HCT116 (cell line): Measurements from ENCODE around the gene PAGR1. TPM values are rescaled to one million over a fixed set of nuclear protein-coding genes. Genes with fewer than 3 reads are reported as not detected.

Experiments used
- ATAC-seq: fragments of 200-7000 bp; cut with Tn5 transposase; 2 replicates; pipeline ENCODE4 v1.9.1; 2020; ENCODE audit warnings: mild to moderate bottlenecking, moderate library complexity
- BruUV-seq: library from RNA; stranded (reverse); fragments of 400-500 nt; replicated peaks from 2 replicates; lab custom pipeline; 2021; lab: Mats Ljungman, UMichigan
- CTCF ChIA-PET: fragments of 300-600 bp; sonication (Branson Sonifier 250); formaldehyde crosslinking; loops from one replicate; lab custom pipeline; 2021; ENCODE audit warnings: antibody characterized with exemption; lab: Charles Lee
- POLR2A ChIA-PET: fragments of 300-600, 350-600 bp; sonication (Branson Sonifier 250); formaldehyde crosslinking; loops from one replicate; lab custom pipeline; 2021; ENCODE audit warnings: antibody characterized with exemption; lab: Charles Lee
- RAD21 ChIA-PET, 2 experiments: fragments of 300-600 bp; sonication (Branson Sonifier 250); formaldehyde crosslinking; loops; one replicate each; lab custom pipeline; 2023; ENCODE audit warnings: low total read pairs in 2 of 2; ENCODE audit not compliant: uncharacterized antibody in 2 of 2, unreplicated experiment in 2 of 2, low non-redundant PET in 1 of 2; lab: Charles Lee
- DNase-seq: peaks from one replicate; pipeline ENCODE4 v3.0.0-alpha.2; 2010; ENCODE audit warnings: low read depth, low spot score
- H2AFZ ChIP-seq: fragments of 200-600 bp; shearing (Covaris generic), sonication (generic); 2 replicates; pipeline ENCODE4 v1.6.1; 2017; ENCODE audit warnings: low read depth, mixed run types, mixed read lengths, antibody characterized with exemption, low read length; ENCODE audit not compliant: poor library complexity, severe bottlenecking
- H3K27ac ChIP-seq: 2 replicates; pipeline ENCODE4 v1.5.1; 2012; ENCODE audit warnings: low read depth, low read length
- H3K27me3 ChIP-seq: fragments of 200-600 bp; sonication (generic); 2 replicates; pipeline ENCODE4 v1.6.1; 2016; ENCODE audit warnings: mixed run types, low read length, mixed read lengths; ENCODE audit not compliant: insufficient read depth
- H3K36me3 ChIP-seq, 2 experiments: fragments of 200-500 bp in 1 of 2; fragments of 200-600 bp in 1 of 2; sonication (Bioruptor generic) in 1 of 2; sonication (generic) in 1 of 2; 2 replicates each; pipeline versions ENCODE4 v1.5.1 to v1.6.1; 2014 to 2016; ENCODE audit warnings: low read length in 2 of 2, inconsistent platforms in 1 of 2, mixed read lengths in 1 of 2, mixed run types in 1 of 2; ENCODE audit not compliant: insufficient read depth in 2 of 2, control insufficient read depth in 1 of 2
- H3K4me1 ChIP-seq, 2 experiments: fragments of 200-600 bp in 1 of 2; sonication (generic) in 1 of 2; 2 replicates each; pipeline versions ENCODE4 v1.5.1 to v1.6.1; 2012 to 2017; ENCODE audit warnings: low read length in 2 of 2, inconsistent platforms in 1 of 2, mild to moderate bottlenecking in 1 of 2, mixed read lengths in 1 of 2, mixed run types in 1 of 2, moderate library complexity in 1 of 2; ENCODE audit not compliant: insufficient read depth in 2 of 2, control insufficient read depth in 1 of 2
- H3K4me2 ChIP-seq: fragments of 200-600 bp; sonication (generic); 2 replicates; pipeline ENCODE4 v1.6.1; 2017; ENCODE audit warnings: mixed run types, low read length, mixed read lengths
- H3K4me3 ChIP-seq, 2 experiments: fragments of 200-600 bp in 1 of 2; sonication (generic) in 1 of 2; replicated peaks in 1 of 2; 2 replicates each; pipeline ENCODE4 v1.5.1; 2011 to 2016; ENCODE audit warnings: low read length in 2 of 2, control low read depth in 1 of 2, low read depth in 1 of 2, mild to moderate bottlenecking in 1 of 2, mixed read lengths in 1 of 2, mixed run types in 1 of 2
- H3K79me2 ChIP-seq: fragments of 200-600 bp; sonication (generic); 2 replicates; pipeline ENCODE4 v1.6.1; 2017; ENCODE audit warnings: mild to moderate bottlenecking, mixed run types, low read length, moderate library complexity, mixed read lengths; ENCODE audit not compliant: insufficient read depth
- H3K9ac ChIP-seq: fragments of 200-600 bp; sonication (generic); 2 replicates; pipeline ENCODE4 v1.6.1; 2016; ENCODE audit warnings: low read length, mixed read lengths
- H3K9me2 ChIP-seq: fragments of 200-600 bp; sonication (generic), shearing (Covaris generic); 2 replicates; pipeline ENCODE4 v1.6.1; 2017; ENCODE audit warnings: mixed run types, mild to moderate bottlenecking, moderate library complexity; ENCODE audit not compliant: insufficient read depth
- H3K9me3 ChIP-seq, 2 experiments: fragments of 200-500 bp in 1 of 2; fragments of 200-600 bp in 1 of 2; sonication (Bioruptor generic) in 1 of 2; sonication (generic) in 1 of 2; 2 replicates each; pipeline ENCODE4 v1.6.1; 2014 to 2017; ENCODE audit warnings: low read length in 2 of 2, mixed read lengths in 2 of 2, inconsistent platforms in 1 of 2, low read depth in 1 of 2, mild to moderate bottlenecking in 1 of 2, mixed run types in 1 of 2, moderate library complexity in 1 of 2; ENCODE audit not compliant: control insufficient read depth in 1 of 2, insufficient read depth in 1 of 2
- H4K20me1 ChIP-seq: fragments of 200-600 bp; sonication (generic), shearing (Covaris generic); 2 replicates; pipeline ENCODE4 v1.6.1; 2017; ENCODE audit warnings: mixed run types, mild to moderate bottlenecking, moderate library complexity; ENCODE audit not compliant: insufficient read depth
- EGR1 ChIP-seq: IDR thresholded peaks from 2 replicates; pipeline ENCODE4 v1.6.1; 2012; ENCODE audit warnings: low read depth
- ELF1 ChIP-seq: IDR thresholded peaks from 2 replicates; pipeline ENCODE4 v1.6.1; 2012; ENCODE audit warnings: low read depth, borderline replicate concordance
- EZH2 ChIP-seq: fragments of 200-600 bp; sonication (generic); IDR thresholded peaks from 2 replicates; pipeline ENCODE4 v1.6.1; 2017; ENCODE audit warnings: antibody characterized with exemption, mixed run types
- EZH2phosphoT487 ChIP-seq: fragments of 200-600 bp; IDR thresholded peaks from 2 replicates; pipeline ENCODE4 v1.6.1; 2018; ENCODE audit warnings: antibody characterized with exemption, borderline replicate concordance
- FOSL1 ChIP-seq: IDR thresholded peaks from 2 replicates; pipeline ENCODE4 v1.6.1; 2012; ENCODE audit warnings: low read depth
- POLR2A ChIP-seq: IDR thresholded peaks from 2 replicates; pipeline ENCODE4 v1.7.0; 2011; ENCODE audit warnings: borderline replicate concordance; ENCODE audit not compliant: insufficient read depth, insufficient read length; ENCODE audit errors: extremely low read depth
- POLR2AphosphoS5 ChIP-seq: IDR thresholded peaks from 2 replicates; pipeline ENCODE4 v1.6.1; 2011; ENCODE audit warnings: mild to moderate bottlenecking, low read depth, low read length, moderate library complexity
- SRF ChIP-seq: IDR thresholded peaks from 2 replicates; pipeline ENCODE4 v1.6.1; 2012; ENCODE audit warnings: low read depth
- TCF7L2 ChIP-seq: IDR thresholded peaks from 2 replicates; pipeline ENCODE4 v1.7.0; 2011; ENCODE audit warnings: borderline replicate concordance, inconsistent platforms; ENCODE audit not compliant: insufficient read depth, insufficient read length; ENCODE audit errors: extremely low read depth
- YY1 ChIP-seq: IDR thresholded peaks from 2 replicates; pipeline ENCODE4 v1.6.1; 2011; ENCODE audit warnings: low read length, low read depth, moderate library complexity, mild to moderate bottlenecking; ENCODE audit not compliant: insufficient replicate concordance; ENCODE audit errors: extremely low read depth
- ZFX ChIP-seq: fragments of 450-650 bp; IDR thresholded peaks from 2 replicates; pipeline ENCODE4 v1.6.1; 2017
- intact Hi-C: fragments of 100-400 bp; cut with micrococcal nuclease; formaldehyde crosslinking; loops from 2 replicates; pipeline ENCODE4 v1.10.0; 2022
- total RNA-seq: library from RNA; stranded (reverse); gene quantifications from one replicate; pipeline ENCODE4 v1.2.1, GENCODE V29; 2021; ENCODE audit not compliant: unreplicated experiment
- TF ChIP-seq, protein P1 (sequence below): IDR thresholded peaks from 2 replicates; pipeline ENCODE4 v1.6.1; 2012; ENCODE audit warnings: low read depth
- TF ChIP-seq, protein P2 (sequence below), 3 experiments: fragments of 200-600 bp in 1 of 3; sonication (generic) in 1 of 3; IDR thresholded peaks in 2 of 3; conservative IDR thresholded peaks in 1 of 3; 2 replicates each; pipeline ENCODE4 v1.5.1; 2012 to 2017; ENCODE audit warnings: low read depth in 2 of 3, low read length in 2 of 3, antibody characterized with exemption in 1 of 3, borderline replicate concordance in 1 of 3, control low read depth in 1 of 3, mild to moderate bottlenecking in 1 of 3, mixed read lengths in 1 of 3, mixed run types in 1 of 3, moderate library complexity in 1 of 3; ENCODE audit not compliant: insufficient read depth in 1 of 3
- TF ChIP-seq, protein P3 (sequence below): IDR thresholded peaks from 2 replicates; pipeline ENCODE4 v1.6.1; 2012

PAGR1 gene
- total RNA-seq, 1 experiment from 2014 or later, result 28.9 TPM

DNA sequence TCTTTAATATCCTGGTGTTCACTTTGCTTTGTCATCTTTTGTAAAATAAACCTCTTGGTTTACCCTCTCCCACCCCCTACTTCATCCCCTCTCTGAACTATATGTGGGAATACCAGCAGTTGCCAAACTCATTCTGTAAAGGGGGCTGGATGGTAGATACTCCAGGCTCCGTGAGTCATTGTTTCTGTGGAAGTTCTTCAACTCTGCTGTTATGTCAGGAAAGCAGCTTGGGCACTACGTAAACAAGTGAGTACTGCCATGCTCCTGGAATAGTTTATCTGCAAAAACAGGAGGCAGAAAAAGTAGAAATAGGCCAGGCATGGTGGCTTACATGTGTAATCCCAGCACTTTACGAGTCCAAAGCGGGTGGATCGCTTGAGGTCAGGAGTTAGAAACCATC, 21.9 kb downstream of the PAGR1 start:
- TF ChIP-seq ZFX (no peak), FOSL1 (no peak), EGR1 (no peak), TCF7L2 (no peak), EZH2 (no peak), SRF (no peak), EZH2phosphoT487 (no peak), POLR2A (no peak), YY1 (no peak), ELF1 (no peak), POLR2AphosphoS5 (no peak)
- TF ChIP-seq, protein P1, sequence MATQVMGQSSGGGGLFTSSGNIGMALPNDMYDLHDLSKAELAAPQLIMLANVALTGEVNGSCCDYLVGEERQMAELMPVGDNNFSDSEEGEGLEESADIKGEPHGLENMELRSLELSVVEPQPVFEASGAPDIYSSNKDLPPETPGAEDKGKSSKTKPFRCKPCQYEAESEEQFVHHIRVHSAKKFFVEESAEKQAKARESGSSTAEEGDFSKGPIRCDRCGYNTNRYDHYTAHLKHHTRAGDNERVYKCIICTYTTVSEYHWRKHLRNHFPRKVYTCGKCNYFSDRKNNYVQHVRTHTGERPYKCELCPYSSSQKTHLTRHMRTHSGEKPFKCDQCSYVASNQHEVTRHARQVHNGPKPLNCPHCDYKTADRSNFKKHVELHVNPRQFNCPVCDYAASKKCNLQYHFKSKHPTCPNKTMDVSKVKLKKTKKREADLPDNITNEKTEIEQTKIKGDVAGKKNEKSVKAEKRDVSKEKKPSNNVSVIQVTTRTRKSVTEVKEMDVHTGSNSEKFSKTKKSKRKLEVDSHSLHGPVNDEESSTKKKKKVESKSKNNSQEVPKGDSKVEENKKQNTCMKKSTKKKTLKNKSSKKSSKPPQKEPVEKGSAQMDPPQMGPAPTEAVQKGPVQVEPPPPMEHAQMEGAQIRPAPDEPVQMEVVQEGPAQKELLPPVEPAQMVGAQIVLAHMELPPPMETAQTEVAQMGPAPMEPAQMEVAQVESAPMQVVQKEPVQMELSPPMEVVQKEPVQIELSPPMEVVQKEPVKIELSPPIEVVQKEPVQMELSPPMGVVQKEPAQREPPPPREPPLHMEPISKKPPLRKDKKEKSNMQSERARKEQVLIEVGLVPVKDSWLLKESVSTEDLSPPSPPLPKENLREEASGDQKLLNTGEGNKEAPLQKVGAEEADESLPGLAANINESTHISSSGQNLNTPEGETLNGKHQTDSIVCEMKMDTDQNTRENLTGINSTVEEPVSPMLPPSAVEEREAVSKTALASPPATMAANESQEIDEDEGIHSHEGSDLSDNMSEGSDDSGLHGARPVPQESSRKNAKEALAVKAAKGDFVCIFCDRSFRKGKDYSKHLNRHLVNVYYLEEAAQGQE, result no peak
- TF ChIP-seq, protein P2, sequence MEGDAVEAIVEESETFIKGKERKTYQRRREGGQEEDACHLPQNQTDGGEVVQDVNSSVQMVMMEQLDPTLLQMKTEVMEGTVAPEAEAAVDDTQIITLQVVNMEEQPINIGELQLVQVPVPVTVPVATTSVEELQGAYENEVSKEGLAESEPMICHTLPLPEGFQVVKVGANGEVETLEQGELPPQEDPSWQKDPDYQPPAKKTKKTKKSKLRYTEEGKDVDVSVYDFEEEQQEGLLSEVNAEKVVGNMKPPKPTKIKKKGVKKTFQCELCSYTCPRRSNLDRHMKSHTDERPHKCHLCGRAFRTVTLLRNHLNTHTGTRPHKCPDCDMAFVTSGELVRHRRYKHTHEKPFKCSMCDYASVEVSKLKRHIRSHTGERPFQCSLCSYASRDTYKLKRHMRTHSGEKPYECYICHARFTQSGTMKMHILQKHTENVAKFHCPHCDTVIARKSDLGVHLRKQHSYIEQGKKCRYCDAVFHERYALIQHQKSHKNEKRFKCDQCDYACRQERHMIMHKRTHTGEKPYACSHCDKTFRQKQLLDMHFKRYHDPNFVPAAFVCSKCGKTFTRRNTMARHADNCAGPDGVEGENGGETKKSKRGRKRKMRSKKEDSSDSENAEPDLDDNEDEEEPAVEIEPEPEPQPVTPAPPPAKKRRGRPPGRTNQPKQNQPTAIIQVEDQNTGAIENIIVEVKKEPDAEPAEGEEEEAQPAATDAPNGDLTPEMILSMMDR (IDR thresholded peaks at IDR 0.05 in 2 of 3, conservative IDR thresholded peaks at IDR 0.05 in 1 of 3; ENCODE audit: borderline replicate concordance in 1 of 3, insufficient read depth in 1 of 3, low read depth in 2 of 3, low read length in 2 of 3), result no peak
- TF ChIP-seq, protein P3, sequence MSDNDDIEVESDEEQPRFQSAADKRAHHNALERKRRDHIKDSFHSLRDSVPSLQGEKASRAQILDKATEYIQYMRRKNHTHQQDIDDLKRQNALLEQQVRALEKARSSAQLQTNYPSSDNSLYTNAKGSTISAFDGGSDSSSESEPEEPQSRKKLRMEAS, result no peak
- TF ChIP-seq, all 23 proteins: peak for 0
- Histone ChIP-seq H4K20me1 (no peaks in the 10 kb centered on the region), H3K9ac (no peak overlapping the region), H3K79me2 (no peaks in the 10 kb centered on the region), H3K9me2 (no peaks in the 10 kb centered on the region), H3K27ac (no peak overlapping the region), H3K4me2 (no peak overlapping the region), H3K27me3 (no peaks in the 10 kb centered on the region), H2AFZ (no peak overlapping the region), H3K4me1 (peaks cover 0 to 6% of the 10 kb centered on the region in 2 experiments; a peak in 2 of 4 replicates), H3K36me3 (peaks cover 2 to 8% of the 10 kb centered on the region in 2 experiments; a peak in 3 of 4 replicates), H3K9me3 (no peaks in the 10 kb centered on the region), H3K4me3 (no peak overlapping the region)
- no peak for ATAC-seq
- ChIA-PET CTCF (interaction anchor here (1.5 kb wide), 1 partner anchor 22 kb away, joined by 4 read pairs; the partner anchor contains the start of gene PAGR1), RAD21 (no interaction called here), POLR2A (interaction anchor here (0.6 to 1.4 kb wide), 2 partner anchors 11 to 29 kb away, joined by 5 to 7 read pairs; no protein-coding TSS in a partner anchor)
- intact Hi-C loops, result no loop called here
- no peak for DNase-seq
- no TSS peak for BruUV-seq
